Bronchial epithelial cell (primary cell): ENCODE results near the gene KLHL3. TPM values are rescaled to one million over a fixed set of nuclear protein-coding genes. Genes with fewer than 3 reads are reported as not detected.
A peak's percentile ranks its signal among the peaks of the same experiment; 100 is the strongest.

Experiments
- DNase-seq: peaks from one replicate; pipeline ENCODE4 v3.0.0-alpha.2; 2010; ENCODE audit warnings: low read depth
- FAIRE-seq: peaks from 2 replicates; lab custom pipeline; 2011; peaks lifted over from hg19 to GRCh38; lab: Jason Lieb, UNC
- H3K27me3 ChIP-seq: 2 replicates; pipeline ENCODE4 v1.5.1; 2011; ENCODE audit warnings: low read length; ENCODE audit not compliant: control insufficient read depth, insufficient read depth
- H3K36me3 ChIP-seq: 2 replicates; pipeline ENCODE4 v1.5.1; 2011; ENCODE audit warnings: low read length; ENCODE audit not compliant: control insufficient read depth, insufficient read depth
- H3K4me3 ChIP-seq: 2 replicates; pipeline ENCODE4 v1.5.1; 2011; ENCODE audit warnings: mild to moderate bottlenecking, low read depth, low read length, control low read depth
- total RNA-seq: library from RNA; depleted of rRNA; stranded (reverse); fragments of >200 nt; gene quantifications from 2 replicates; pipeline ENCODE4 v1.2.1, GENCODE V29; 2014
- TF ChIP-seq, protein P1 (sequence below): IDR thresholded peaks from 2 replicates; pipeline ENCODE4 v1.5.1; 2011; ENCODE audit warnings: mild to moderate bottlenecking, moderate library complexity, low read length, control low read depth, inconsistent platforms; ENCODE audit not compliant: insufficient read depth, severe bottlenecking

The KLHL3 gene
- total RNA-seq, 1 donor from 2014 or later = 0.53 TPM

DNA sequence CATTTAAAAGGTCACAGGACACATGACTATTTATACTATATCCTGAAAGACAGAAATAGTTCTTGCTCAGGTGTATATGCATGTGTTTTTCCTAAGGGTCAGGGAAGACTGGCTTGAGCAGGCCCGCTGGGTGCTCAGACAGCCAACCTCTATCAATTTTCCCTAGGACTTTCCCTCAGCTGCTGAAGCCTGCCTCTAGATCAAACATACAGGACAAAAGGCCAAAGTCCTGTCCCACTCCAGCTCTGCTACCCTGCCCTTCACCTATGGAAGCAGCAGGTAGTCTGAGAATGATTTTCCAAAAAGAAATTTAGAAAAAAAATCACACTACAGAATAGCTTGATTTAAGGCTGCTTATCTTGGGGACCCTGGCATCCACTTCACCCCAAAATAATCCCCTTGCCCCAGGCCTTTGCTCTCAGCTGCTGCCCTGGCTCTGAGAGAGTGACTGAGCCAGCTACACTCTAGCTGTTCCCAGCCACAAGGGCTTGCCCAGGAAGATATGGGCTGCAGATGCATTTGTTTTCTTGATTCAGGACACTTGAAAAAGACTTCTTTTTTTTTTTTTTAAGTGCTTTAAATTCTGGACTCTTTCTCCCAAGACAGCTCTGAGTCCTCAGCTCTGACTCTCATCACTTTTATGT lies 42.5 kb downstream of the KLHL3 start:
- Histone ChIP-seq H3K36me3 (no peaks in the 10 kb centered on the region), H3K27me3 (no peaks in the 10 kb centered on the region), H3K4me3 (no peak overlapping the region)
- no peak for DNase-seq
- TF ChIP-seq, protein P1, sequence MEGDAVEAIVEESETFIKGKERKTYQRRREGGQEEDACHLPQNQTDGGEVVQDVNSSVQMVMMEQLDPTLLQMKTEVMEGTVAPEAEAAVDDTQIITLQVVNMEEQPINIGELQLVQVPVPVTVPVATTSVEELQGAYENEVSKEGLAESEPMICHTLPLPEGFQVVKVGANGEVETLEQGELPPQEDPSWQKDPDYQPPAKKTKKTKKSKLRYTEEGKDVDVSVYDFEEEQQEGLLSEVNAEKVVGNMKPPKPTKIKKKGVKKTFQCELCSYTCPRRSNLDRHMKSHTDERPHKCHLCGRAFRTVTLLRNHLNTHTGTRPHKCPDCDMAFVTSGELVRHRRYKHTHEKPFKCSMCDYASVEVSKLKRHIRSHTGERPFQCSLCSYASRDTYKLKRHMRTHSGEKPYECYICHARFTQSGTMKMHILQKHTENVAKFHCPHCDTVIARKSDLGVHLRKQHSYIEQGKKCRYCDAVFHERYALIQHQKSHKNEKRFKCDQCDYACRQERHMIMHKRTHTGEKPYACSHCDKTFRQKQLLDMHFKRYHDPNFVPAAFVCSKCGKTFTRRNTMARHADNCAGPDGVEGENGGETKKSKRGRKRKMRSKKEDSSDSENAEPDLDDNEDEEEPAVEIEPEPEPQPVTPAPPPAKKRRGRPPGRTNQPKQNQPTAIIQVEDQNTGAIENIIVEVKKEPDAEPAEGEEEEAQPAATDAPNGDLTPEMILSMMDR = no peak
- FAIRE-seq = no peak

DNA sequence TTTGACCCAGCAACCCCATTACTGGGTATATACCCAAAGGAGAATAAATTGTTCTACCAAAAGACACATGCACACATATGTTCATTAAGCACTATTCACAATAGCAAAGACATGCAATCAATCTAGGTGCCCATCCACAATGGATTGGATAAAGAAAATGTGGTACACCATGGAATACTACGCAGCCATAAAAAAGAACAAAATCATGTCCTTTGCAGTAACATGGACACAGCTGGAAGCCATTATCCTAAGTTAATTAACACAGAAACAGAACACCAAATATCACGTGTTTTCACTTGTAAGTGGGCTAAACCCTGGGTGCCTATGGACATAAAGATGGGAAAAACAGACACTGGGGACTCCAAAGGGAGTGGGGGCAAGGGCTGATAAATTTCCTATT lies 46.6 kb downstream of the KLHL3 start:
- FAIRE-seq (no peak), DNase-seq (no peak)
- TF ChIP-seq, protein P1 = no peak
- Histone ChIP-seq H3K36me3 (no peaks in the 10 kb centered on the region), H3K27me3 (no peaks in the 10 kb centered on the region), H3K4me3 (no peak overlapping the region)

DNA sequence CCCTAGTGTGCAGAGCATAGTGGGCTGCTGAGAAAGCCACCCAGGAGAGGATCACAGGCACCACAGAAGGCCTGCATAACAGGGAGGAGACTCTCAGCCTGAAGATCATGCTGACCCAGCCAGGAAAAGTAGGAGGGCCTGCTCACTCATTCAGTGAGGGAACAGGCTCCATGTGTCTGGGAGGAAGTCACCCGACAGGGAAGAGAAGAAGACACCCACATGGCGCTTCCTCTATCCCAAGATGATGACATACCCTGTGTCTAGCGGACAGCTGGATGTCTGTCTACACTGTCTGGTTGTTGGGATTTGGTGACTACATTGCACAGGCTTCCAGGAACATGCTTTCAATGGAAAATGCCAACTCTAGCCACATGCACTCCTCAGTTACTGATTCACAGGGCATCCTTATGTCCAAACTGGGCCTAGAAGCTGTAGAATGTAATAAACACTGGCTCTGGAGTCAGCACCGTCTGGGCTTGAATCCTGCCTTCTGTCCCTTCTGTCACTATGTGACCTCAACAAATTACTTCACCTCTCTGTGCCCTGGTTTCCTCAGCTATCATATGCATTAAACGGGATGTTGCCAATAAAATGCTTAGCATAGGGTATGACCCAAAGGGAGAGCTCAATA lies 47.6 kb downstream of the KLHL3 start:
- Histone ChIP-seq H3K36me3 (no peaks in the 10 kb centered on the region), H3K27me3 (no peaks in the 10 kb centered on the region), H3K4me3 (no peak overlapping the region)
- DNase-seq (no peak), FAIRE-seq (peak; percentile 89)
- TF ChIP-seq, protein P1 = no peak

DNA sequence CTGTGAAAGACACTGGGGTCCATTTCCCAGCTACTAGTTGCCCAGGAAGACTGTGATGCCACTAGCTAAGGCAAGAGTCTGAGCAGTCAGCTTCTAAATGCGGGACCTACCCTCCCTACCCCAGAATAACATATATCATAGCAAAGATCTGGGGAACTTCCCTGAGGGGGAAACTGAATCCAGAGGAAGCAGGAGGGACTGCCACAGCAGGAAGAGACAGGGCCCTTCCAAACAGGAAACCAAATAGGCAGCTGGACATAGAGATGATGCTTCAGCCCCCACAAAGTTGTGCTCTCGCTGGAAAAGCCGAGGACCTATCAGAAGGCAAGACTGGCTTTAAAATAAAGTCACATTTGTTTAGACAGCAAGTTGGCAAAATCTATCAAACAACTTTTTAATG lies 51.1 kb downstream of the KLHL3 start:
- no peak for DNase-seq
- no peak for FAIRE-seq
- TF ChIP-seq, protein P1 = no peak
- H3K36me3 ChIP-seq = no peaks in the 10 kb centered on the region
- no peak overlapping the region for H3K4me3 ChIP-seq
- no peaks in the 10 kb centered on the region for H3K27me3 ChIP-seq

DNA sequence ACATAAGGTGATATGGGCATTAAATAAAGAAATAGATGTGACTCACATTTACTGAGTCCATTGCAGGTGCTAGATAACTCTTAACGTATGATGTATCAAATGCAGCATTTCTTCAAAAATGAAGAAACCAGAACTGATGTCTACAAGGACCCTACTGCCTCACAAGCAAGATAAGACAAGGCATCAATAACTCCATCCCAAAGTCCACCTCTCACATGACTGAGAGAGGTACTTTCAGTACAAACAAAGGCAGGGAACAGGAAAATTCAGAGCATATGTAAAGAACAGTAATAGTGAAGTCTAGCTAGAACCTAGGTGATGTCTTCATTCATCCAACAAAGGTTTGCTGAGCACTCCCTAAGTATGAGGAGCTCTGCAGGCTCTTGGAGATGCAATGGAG lies 54.7 kb downstream of the KLHL3 start:
- DNase-seq = no peak
- FAIRE-seq = no peak
- Histone ChIP-seq H3K27me3 (no peaks in the 10 kb centered on the region), H3K4me3 (no peak overlapping the region), H3K36me3 (no peaks in the 10 kb centered on the region)
- TF ChIP-seq, protein P1 = no peak
